HepG2 (cell line): ENCODE measurements around the gene SNRNP27. TPM values are rescaled to one million over a fixed set of nuclear protein-coding genes. Genes with fewer than 3 reads are reported as not detected.

Source experiments
- MIXL1 ChIP-seq: IDR thresholded peaks from 2 replicates; pipeline ENCODE4 v1.6.1; 2016
- NFKB2 ChIP-seq: sonication (generic); formaldehyde crosslinking; IDR thresholded peaks from 2 replicates; pipeline ENCODE4 v1.4.0; 2020; ENCODE audit warnings: missing genetic modification reagents, borderline replicate concordance
- SIX1 ChIP-seq: sonication (generic); formaldehyde crosslinking; IDR thresholded peaks from 2 replicates; pipeline ENCODE4 v1.4.0; 2020; ENCODE audit warnings: missing genetic modification reagents, borderline replicate concordance
- STAG1 ChIP-seq: sonication (generic); formaldehyde crosslinking; IDR thresholded peaks from 2 replicates; pipeline ENCODE4 v1.4.0; 2020; ENCODE audit warnings: missing genetic modification reagents
- ZC3H4 ChIP-seq: sonication (generic); formaldehyde crosslinking; IDR thresholded peaks from 2 replicates; pipeline ENCODE4 v1.4.0; 2020; ENCODE audit warnings: missing genetic modification reagents, borderline replicate concordance
- ZNF124 ChIP-seq: sonication (generic); formaldehyde crosslinking; IDR thresholded peaks from 2 replicates; pipeline ENCODE4 v1.4.0; 2020; ENCODE audit warnings: missing genetic modification reagents
- ZNF34 ChIP-seq: sonication (generic); formaldehyde crosslinking; IDR thresholded peaks from 2 replicates; pipeline ENCODE4 v1.4.0; 2020; ENCODE audit warnings: mild to moderate bottlenecking, missing genetic modification reagents, borderline replicate concordance
- ZNF75D ChIP-seq: sonication (generic); formaldehyde crosslinking; IDR thresholded peaks from 2 replicates; pipeline ENCODE4 v1.8.1; 2023; ENCODE audit warnings: missing genetic modification reagents, mild to moderate bottlenecking, borderline replicate concordance
- polyA plus RNA-seq, 8 experiments: library from polyadenylated mRNA; depleted of rRNA in 3 of 8; stranded (reverse) in 7 of 8; unstranded in 1 of 8; fragments of >200 nt; fragmentation: Illumina TruSeq in 4 of 8; extraction: Trizol in 4 of 8; gene quantifications; 2 replicates each; pipeline versions ENCODE4 v1.2.1 to v1.2.3, GENCODE V29; 2011 to 2016; ENCODE audit warnings: low read depth in 4 of 8, missing spikeins in 1 of 8, mixed read lengths in 1 of 8; ENCODE audit not compliant: insufficient read depth in 1 of 8
- total RNA-seq, 5 experiments: library from RNA; depleted of rRNA; stranded (reverse); fragments of >200 nt; fragmentation: Illumina TruSeq; extraction: Trizol; gene quantifications; 2 replicates each; pipeline ENCODE4 v1.2.3, GENCODE V29; 2016; ENCODE audit warnings: low read depth in 1 of 5
- TF ChIP-seq, protein P1 (sequence below): sonication (generic); formaldehyde crosslinking; IDR thresholded peaks from 2 replicates; pipeline ENCODE4 v1.4.0; 2020; ENCODE audit warnings: missing genetic modification reagents
- TF ChIP-seq, protein P2 (sequence below): sonication (generic); formaldehyde crosslinking; IDR thresholded peaks from 2 replicates; pipeline ENCODE4 v1.4.0; 2020; ENCODE audit warnings: missing genetic modification reagents
- TF ChIP-seq, protein P3 (sequence below): sonication (generic); formaldehyde crosslinking; IDR thresholded peaks from 2 replicates; pipeline ENCODE4 v1.4.0; 2020; ENCODE audit warnings: mild to moderate bottlenecking, missing genetic modification reagents

The SNRNP27 gene
- total and polyA plus RNA-seq, 2 of the 13 experiments (the other 11 are each of a cell fraction or from before 2014, with no cell fraction given) = 49.8 to 54.6 TPM

DNA sequence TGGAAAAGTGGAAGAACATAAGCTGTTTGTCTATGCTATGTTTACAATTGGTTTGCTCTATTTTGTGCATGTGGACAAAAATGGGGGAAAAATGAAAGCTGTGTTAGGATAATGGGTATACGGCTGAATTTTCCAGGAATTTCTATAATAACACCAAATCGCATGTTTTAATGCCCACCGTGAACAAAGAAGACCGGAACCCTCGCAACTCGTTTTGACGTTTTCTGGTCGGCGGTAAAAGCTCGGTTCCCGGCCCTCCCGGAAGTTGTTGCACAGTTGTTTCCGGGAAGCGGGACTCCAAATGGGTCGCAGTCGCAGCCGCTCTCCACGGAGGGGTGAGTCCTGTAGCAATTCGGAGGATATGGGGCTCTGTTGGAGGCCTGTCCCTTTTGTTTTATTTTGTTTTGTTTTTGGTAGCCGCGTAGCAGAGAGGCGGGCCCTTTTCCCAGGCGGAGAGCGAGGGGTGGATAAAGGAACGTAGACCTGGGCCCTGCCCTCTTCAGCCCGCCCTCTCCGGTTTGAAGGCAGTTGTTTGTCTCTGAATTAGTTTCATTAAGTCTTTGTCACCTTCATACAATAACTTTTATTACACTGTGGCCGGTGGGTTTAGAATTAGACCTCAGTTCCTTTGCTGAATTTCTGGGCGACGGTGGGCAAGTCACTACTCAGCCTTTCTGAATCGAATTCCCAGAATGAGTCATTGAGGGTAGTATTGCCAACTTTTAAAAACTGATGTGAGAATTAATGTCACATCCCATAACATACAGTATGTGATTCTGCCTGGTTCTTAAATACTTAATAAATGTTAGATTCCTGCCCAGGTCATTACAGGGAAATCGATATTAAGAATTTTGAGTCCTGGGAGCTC, at the start of gene SNRNP27 (continued):
- TF ChIP-seq, protein P1, sequence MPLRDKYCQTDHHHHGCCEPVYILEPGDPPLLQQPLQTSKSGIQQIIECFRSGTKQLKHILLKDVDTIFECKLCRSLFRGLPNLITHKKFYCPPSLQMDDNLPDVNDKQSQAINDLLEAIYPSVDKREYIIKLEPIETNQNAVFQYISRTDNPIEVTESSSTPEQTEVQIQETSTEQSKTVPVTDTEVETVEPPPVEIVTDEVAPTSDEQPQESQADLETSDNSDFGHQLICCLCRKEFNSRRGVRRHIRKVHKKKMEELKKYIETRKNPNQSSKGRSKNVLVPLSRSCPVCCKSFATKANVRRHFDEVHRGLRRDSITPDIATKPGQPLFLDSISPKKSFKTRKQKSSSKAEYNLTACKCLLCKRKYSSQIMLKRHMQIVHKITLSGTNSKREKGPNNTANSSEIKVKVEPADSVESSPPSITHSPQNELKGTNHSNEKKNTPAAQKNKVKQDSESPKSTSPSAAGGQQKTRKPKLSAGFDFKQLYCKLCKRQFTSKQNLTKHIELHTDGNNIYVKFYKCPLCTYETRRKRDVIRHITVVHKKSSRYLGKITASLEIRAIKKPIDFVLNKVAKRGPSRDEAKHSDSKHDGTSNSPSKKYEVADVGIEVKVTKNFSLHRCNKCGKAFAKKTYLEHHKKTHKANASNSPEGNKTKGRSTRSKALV (CRISPR knock-in tag) = peak; percentile 89; the same call in 1 of the 2 replicates
- no peak for TF ChIP-seq ZNF34
- TF ChIP-seq SIX1 (CRISPR knock-in tag) = peak; percentile 80
- peak; percentile 94; the same call in 1 of the 2 replicates for TF ChIP-seq ZNF124 (CRISPR knock-in tag)
- TF ChIP-seq ZNF75D = no peak
- TF ChIP-seq, protein P2, sequence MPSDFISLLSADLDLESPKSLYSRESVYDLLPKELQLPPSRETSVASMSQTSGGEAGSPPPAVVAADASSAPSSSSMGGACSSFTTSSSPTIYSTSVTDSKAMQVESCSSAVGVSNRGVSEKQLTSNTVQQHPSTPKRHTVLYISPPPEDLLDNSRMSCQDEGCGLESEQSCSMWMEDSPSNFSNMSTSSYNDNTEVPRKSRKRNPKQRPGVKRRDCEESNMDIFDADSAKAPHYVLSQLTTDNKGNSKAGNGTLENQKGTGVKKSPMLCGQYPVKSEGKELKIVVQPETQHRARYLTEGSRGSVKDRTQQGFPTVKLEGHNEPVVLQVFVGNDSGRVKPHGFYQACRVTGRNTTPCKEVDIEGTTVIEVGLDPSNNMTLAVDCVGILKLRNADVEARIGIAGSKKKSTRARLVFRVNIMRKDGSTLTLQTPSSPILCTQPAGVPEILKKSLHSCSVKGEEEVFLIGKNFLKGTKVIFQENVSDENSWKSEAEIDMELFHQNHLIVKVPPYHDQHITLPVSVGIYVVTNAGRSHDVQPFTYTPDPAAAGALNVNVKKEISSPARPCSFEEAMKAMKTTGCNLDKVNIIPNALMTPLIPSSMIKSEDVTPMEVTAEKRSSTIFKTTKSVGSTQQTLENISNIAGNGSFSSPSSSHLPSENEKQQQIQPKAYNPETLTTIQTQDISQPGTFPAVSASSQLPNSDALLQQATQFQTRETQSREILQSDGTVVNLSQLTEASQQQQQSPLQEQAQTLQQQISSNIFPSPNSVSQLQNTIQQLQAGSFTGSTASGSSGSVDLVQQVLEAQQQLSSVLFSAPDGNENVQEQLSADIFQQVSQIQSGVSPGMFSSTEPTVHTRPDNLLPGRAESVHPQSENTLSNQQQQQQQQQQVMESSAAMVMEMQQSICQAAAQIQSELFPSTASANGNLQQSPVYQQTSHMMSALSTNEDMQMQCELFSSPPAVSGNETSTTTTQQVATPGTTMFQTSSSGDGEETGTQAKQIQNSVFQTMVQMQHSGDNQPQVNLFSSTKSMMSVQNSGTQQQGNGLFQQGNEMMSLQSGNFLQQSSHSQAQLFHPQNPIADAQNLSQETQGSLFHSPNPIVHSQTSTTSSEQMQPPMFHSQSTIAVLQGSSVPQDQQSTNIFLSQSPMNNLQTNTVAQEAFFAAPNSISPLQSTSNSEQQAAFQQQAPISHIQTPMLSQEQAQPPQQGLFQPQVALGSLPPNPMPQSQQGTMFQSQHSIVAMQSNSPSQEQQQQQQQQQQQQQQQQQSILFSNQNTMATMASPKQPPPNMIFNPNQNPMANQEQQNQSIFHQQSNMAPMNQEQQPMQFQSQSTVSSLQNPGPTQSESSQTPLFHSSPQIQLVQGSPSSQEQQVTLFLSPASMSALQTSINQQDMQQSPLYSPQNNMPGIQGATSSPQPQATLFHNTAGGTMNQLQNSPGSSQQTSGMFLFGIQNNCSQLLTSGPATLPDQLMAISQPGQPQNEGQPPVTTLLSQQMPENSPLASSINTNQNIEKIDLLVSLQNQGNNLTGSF (CRISPR knock-in tag) = peak; percentile 91
- peak; percentile 94 for TF ChIP-seq NFKB2
- TF ChIP-seq STAG1 (CRISPR knock-in tag) = no peak; the same call in none of the 2 replicates
- TF ChIP-seq MIXL1 (CRISPR knock-in tag) = peak; percentile 91
- no peak for TF ChIP-seq ZC3H4
- TF ChIP-seq, protein P3, sequence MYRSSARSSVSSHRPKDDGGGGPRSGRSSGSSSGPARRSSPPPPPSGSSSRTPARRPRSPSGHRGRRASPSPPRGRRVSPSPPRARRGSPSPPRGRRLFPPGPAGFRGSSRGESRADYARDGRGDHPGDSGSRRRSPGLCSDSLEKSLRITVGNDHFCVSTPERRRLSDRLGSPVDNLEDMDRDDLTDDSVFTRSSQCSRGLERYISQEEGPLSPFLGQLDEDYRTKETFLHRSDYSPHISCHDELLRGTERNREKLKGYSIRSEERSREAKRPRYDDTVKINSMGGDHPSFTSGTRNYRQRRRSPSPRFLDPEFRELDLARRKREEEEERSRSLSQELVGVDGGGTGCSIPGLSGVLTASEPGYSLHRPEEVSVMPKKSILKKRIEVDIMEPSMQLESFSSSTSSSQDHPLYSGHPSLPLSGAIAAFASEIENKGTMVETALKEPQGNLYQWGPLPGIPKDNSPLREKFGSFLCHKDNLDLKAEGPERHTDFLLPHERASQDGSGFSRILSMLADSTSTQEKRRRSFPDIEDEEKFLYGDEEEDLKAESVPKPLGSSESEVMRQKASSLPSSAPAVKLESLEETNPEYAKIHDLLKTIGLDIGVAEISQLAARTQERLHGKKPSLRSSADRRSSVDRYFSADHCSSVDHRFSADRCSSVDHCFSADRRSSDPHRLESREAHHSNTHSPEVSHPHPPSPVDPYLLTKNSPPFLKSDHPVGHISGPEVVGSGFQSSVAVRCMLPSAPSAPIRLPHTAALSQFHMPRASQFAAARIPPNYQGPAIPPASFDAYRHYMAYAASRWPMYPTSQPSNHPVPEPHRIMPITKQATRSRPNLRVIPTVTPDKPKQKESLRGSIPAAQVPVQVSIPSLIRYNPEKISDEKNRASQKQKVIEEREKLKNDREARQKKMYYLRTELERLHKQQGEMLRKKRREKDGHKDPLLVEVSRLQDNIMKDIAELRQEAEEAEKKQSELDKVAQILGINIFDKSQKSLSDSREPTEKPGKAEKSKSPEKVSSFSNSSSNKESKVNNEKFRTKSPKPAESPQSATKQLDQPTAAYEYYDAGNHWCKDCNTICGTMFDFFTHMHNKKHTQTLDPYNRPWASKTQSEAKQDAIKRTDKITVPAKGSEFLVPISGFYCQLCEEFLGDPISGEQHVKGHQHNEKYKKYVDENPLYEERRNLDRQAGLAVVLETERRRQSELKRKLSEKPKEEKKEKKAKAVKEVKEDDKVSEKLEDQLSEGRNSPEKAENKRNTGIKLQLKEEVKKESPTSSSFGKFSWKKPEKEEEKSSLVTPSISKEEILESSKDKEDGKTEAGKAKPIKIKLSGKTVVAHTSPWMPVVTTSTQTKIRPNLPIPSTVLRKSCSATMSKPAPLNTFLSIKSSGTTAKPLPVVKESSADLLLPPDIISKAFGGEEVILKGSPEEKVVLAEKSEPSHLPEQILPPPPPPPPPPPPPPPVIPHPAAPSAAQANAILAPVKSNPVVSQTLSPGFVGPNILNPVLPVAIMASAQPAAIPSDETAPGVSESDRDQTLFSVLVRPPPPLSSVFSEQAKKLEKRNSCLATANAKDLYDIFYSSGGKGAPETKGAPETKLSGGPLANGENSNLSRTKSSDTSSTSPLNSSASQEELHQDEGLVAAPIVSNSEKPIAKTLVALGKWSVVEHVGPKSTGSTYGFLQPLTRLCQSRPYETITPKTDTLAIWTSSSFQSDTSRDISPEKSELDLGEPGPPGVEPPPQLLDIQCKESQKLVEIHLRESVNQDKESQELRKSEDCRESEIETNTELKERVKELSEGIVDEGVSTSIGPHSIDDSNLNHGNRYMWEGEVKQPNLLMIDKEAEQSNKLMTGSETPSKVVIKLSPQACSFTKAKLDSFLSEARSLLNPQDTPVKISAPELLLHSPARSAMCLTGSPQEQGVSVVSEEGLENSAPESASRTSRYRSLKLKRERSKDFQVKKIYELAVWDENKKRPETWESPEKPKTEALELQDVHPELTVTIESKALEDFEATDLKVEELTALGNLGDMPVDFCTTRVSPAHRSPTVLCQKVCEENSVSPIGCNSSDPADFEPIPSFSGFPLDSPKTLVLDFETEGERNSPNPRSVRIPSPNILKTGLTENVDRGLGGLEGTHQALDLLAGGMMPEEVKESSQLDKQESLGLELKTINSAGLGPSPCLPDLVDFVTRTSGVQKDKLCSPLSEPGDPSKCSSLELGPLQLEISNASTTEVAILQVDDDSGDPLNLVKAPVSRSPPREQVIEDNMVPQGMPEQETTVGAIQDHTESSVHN (CRISPR knock-in tag) = no peak; the same call in 1 of the 2 replicates
